Measurements from ENCODE around the gene IFI35. TPM values are rescaled to one million over a fixed set of nuclear protein-coding genes. Genes with fewer than 3 reads are reported as not detected.

Gene IFI35
- polyA plus RNA-seq, 1 of the 3 experiments (the other 2 are of a cell fraction), result 17.6 TPM

DNA sequence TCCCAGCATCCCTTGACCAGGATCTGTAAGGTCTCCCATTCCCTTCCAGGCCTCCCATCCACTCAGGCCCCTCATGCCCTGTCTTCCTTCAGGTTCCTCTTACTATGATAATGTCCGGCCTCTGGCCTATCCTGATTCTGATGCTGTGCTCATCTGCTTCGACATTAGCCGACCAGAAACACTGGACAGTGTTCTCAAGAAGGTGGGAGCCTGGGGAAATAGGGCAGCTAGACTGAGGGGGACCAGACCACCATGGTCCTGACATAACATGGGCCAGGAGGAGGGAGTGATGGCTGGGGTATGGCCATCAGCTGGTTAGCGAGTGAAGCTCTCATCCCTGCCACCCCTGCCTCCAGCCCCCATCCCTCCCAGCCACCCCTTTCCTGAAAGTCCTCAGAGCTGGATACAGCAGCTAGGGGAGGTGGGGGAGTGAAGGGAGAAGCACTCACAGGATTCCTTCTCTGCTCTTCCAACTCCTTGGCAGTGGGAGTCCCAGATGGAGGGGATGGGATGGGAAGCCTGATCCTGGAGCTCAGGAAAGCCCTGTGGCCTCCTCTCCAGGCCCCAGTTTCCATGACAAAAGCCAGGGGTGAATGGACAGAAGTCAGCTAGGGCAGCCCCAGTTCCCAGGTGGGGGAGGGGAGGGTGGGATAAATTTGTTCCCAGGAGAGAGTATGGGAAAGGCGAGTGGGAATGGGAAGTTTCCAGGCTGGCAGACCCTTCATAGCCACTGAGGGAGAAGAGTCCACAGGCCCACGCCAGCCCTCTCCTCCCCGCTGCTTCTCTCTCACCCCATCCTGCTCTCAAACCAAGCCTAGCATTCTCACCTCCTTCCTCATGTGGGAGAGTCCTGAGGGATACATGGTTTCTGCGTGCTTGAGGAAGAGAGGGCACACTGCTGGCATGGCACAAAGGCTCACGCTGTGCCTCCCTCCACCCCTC is 20.8 kb downstream of the IFI35 start:
- 84% methylated on average over 8 of the region's 9 CpGs for WGBS (ENCODE audit: low lambda C conversion rate)
- no peak overlapping the region for H3K4me3 ChIP-seq (ENCODE audit: low read depth in 2 of 2, low read length in 1 of 2)
- H3K27me3 ChIP-seq (ENCODE audit: insufficient read depth), result no peaks in the 10 kb centered on the region
- TF ChIP-seq NFIC (IDR thresholded peaks at IDR 0.05; ENCODE audit: borderline replicate concordance) (no peak), RCOR1 (IDR thresholded peaks at IDR 0.05; ENCODE audit: low read length) (no peak), EP300 (IDR thresholded peaks at IDR 0.05; ENCODE audit: borderline replicate concordance in 1 of 2, low read depth in 1 of 2, low read length in 1 of 2) (no peak), MEF2A (IDR thresholded peaks at IDR 0.05; ENCODE audit: borderline replicate concordance, low read depth) (no peak), POLR2AphosphoS5 (IDR thresholded peaks at IDR 0.05; ENCODE audit: low read depth, low read length) (no peak), TCF12 (IDR thresholded peaks at IDR 0.05) (no peak), TAF1 (IDR thresholded peaks at IDR 0.05; ENCODE audit: borderline replicate concordance, low read depth, low read length) (no peak), USF2 (IDR thresholded peaks at IDR 0.05; ENCODE audit: borderline replicate concordance, low read depth, low read length) (no peak), GABPA (IDR thresholded peaks at IDR 0.05; ENCODE audit: low read depth) (no peak), TEAD4 (IDR thresholded peaks at IDR 0.05; ENCODE audit: borderline replicate concordance, insufficient read depth) (no peak), CHD2 (IDR thresholded peaks at IDR 0.05; ENCODE audit: low read length, partially characterized antibody) (no peak), JUND (IDR thresholded peaks at IDR 0.05) (no peak), CTCF (IDR thresholded peaks at IDR 0.05) (no peak), SIN3A (IDR thresholded peaks at IDR 0.05; ENCODE audit: borderline replicate concordance, low read depth, low read length) (no peak), RXRA (IDR thresholded peaks at IDR 0.05; ENCODE audit: borderline replicate concordance, low read depth) (no peak)
- TF ChIP-seq, protein P1, sequence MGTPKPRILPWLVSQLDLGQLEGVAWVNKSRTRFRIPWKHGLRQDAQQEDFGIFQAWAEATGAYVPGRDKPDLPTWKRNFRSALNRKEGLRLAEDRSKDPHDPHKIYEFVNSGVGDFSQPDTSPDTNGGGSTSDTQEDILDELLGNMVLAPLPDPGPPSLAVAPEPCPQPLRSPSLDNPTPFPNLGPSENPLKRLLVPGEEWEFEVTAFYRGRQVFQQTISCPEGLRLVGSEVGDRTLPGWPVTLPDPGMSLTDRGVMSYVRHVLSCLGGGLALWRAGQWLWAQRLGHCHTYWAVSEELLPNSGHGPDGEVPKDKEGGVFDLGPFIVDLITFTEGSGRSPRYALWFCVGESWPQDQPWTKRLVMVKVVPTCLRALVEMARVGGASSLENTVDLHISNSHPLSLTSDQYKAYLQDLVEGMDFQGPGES (IDR thresholded peaks at IDR 0.05; ENCODE audit: low read depth, low read length), result no peak
- TF ChIP-seq, protein P2, sequence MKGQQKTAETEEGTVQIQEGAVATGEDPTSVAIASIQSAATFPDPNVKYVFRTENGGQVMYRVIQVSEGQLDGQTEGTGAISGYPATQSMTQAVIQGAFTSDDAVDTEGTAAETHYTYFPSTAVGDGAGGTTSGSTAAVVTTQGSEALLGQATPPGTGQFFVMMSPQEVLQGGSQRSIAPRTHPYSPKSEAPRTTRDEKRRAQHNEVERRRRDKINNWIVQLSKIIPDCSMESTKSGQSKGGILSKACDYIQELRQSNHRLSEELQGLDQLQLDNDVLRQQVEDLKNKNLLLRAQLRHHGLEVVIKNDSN (IDR thresholded peaks at IDR 0.05; ENCODE audit: borderline replicate concordance, low read depth), result no peak
- TF ChIP-seq, protein P3, sequence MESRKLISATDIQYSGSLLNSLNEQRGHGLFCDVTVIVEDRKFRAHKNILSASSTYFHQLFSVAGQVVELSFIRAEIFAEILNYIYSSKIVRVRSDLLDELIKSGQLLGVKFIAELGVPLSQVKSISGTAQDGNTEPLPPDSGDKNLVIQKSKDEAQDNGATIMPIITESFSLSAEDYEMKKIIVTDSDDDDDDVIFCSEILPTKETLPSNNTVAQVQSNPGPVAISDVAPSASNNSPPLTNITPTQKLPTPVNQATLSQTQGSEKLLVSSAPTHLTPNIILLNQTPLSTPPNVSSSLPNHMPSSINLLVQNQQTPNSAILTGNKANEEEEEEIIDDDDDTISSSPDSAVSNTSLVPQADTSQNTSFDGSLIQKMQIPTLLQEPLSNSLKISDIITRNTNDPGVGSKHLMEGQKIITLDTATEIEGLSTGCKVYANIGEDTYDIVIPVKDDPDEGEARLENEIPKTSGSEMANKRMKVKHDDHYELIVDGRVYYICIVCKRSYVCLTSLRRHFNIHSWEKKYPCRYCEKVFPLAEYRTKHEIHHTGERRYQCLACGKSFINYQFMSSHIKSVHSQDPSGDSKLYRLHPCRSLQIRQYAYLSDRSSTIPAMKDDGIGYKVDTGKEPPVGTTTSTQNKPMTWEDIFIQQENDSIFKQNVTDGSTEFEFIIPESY (IDR thresholded peaks at IDR 0.05; ENCODE audit: borderline replicate concordance, low read depth), result no peak
- H3K4me2 ChIP-seq, result no peak overlapping the region
- no peaks in the 10 kb centered on the region for H3K79me2 ChIP-seq (ENCODE audit: insufficient read depth)
- H2AFZ ChIP-seq (ENCODE audit: low read depth), result no peak overlapping the region
- no peaks in the 10 kb centered on the region for H3K36me3 ChIP-seq (replicated peaks in 1 of 2; ENCODE audit: control insufficient read depth in 1 of 2, insufficient read depth in 2 of 2, low read length in 1 of 2)
- ChIA-PET POLR2A (no interaction called here), CTCF (interaction anchor here (0.8 kb wide), 1 partner anchor 15 kb away, joined by 3 read pairs; no protein-coding TSS in a partner anchor)
- H3K4me1 ChIP-seq (ENCODE audit: control insufficient read depth in 1 of 2, insufficient read depth in 2 of 2, low read depth in 1 of 2, low read length in 1 of 2), result peaks cover 0 to 5% of the 10 kb centered on the region in 2 experiments; a peak in 1 of 4 replicates
- no peak for DNase-seq
- H3K9me2 ChIP-seq, result no peaks in the 10 kb centered on the region
- H3K9me3 ChIP-seq, result no peaks in the 10 kb centered on the region
- no peaks in the 10 kb centered on the region for H4K20me1 ChIP-seq (ENCODE audit: insufficient read depth)
- H3F3A ChIP-seq (replicated peaks; ENCODE audit: insufficient read depth), result peaks cover 6% of the 10 kb centered on the region
- H3K27ac ChIP-seq (ENCODE audit: low read depth in 2 of 2, low read length in 1 of 2), result no peak overlapping the region
- H3K9ac ChIP-seq, result no peak overlapping the region

Data from SK-N-SH (cell line).